HG03108 (cell line): ENCODE data around the gene NKX2-8.

Experiments used
- ATAC-seq: cut with Tn5 transposase; IDR thresholded peaks from one replicate; pipeline ENCODE4 v1.9.1; 2021; ENCODE audit warnings: moderate library complexity; ENCODE audit not compliant: unreplicated experiment

Gene NKX2-8

GRCh38 chr14:36582011-36582873 is at the start of gene NKX2-8:
TSS of gene NKX2-8 (minus strand) at chr14:36582614. CDS start at chr14:36582389, 225 bp downstream.
- ATAC-seq, result no peak

- no peak for ATAC-seq
Observed at GRCh38 chr14:36627981-36628380, 45.6 kb upstream of the NKX2-8 start.

- no peak for ATAC-seq
Observed at GRCh38 chr14:36626151-36626550, 43.7 kb upstream of the NKX2-8 start.

GRCh38 chr14:36625436-36625835 is 43.0 kb upstream of the NKX2-8 start:
- ATAC-seq, result no peak

- no peak for ATAC-seq
Observed at GRCh38 chr14:36625014-36625413, 42.6 kb upstream of the NKX2-8 start.

GRCh38 chr14:36619853-36620252 is 37.4 kb upstream of the NKX2-8 start:
- ATAC-seq, result no peak

GRCh38 chr14:36619131-36619530 is 36.7 kb upstream of the NKX2-8 start:
- no peak for ATAC-seq

GRCh38 chr14:36618641-36619040 is 36.2 kb upstream of the NKX2-8 start:
- no peak for ATAC-seq

- no peak for ATAC-seq
Observed at GRCh38 chr14:36617824-36618223, 35.4 kb upstream of the NKX2-8 start.

GRCh38 chr14:36605506-36605857 is 23.1 kb upstream of the NKX2-8 start:
- ATAC-seq, result no peak

GRCh38 chr14:36604757-36605505 is 22.5 kb upstream of the NKX2-8 start:
- ATAC-seq, result no peak

- no peak for ATAC-seq
Observed at GRCh38 chr14:36600431-36600830, 18.0 kb upstream of the NKX2-8 start.

- ATAC-seq, result no peak
Observed at GRCh38 chr14:36591482-36591881, 9.1 kb upstream of the NKX2-8 start.

- ATAC-seq, result no peak
Observed at GRCh38 chr14:36588788-36589187, 6.4 kb upstream of the NKX2-8 start.

GRCh38 chr14:36588119-36588518 is 5.7 kb upstream of the NKX2-8 start:
- ATAC-seq, result no peak

GRCh38 chr14:36585100-36585499 is 2.7 kb upstream of the NKX2-8 start:
- ATAC-seq, result no peak

- ATAC-seq, result no peak
Observed at GRCh38 chr14:36583893-36584811, 1.7 kb upstream of the NKX2-8 start.

GRCh38 chr14:36583242-36583892 is 953 bp upstream of the NKX2-8 start:
- ATAC-seq, result no peak

GRCh38 chr14:36582874-36583241 is 444 bp upstream of the NKX2-8 start:
- no peak for ATAC-seq
